Esophagus muscularis mucosa (tissue), 4 donors: Measurements from ENCODE around the gene TAF10.

Experiments used
- EP300 ChIP-seq: sonication (generic); formaldehyde crosslinking; IDR thresholded peaks from one replicate; pipeline ENCODE4 v1.6.1; 2017; ENCODE audit warnings: antibody characterized with exemption
- POLR2AphosphoS5 ChIP-seq, 2 donors: sonication (generic); formaldehyde crosslinking; IDR thresholded peaks; one replicate each; pipeline ENCODE4 v1.6.1; 2017; ENCODE audit warnings: antibody characterized with exemption in 2 of 2
- TF ChIP-seq, protein P1 (sequence below), 3 experiments: fragments of 200-600 bp in 2 of 3; fragments of 450-650 bp in 1 of 3; sonication (generic) in 2 of 3; IDR thresholded peaks; one replicate each; pipeline ENCODE4 v1.5.1; 2017 to 2019; ENCODE audit warnings: antibody characterized with exemption in 3 of 3, mild to moderate bottlenecking in 2 of 3, moderate library complexity in 1 of 3

DNA sequence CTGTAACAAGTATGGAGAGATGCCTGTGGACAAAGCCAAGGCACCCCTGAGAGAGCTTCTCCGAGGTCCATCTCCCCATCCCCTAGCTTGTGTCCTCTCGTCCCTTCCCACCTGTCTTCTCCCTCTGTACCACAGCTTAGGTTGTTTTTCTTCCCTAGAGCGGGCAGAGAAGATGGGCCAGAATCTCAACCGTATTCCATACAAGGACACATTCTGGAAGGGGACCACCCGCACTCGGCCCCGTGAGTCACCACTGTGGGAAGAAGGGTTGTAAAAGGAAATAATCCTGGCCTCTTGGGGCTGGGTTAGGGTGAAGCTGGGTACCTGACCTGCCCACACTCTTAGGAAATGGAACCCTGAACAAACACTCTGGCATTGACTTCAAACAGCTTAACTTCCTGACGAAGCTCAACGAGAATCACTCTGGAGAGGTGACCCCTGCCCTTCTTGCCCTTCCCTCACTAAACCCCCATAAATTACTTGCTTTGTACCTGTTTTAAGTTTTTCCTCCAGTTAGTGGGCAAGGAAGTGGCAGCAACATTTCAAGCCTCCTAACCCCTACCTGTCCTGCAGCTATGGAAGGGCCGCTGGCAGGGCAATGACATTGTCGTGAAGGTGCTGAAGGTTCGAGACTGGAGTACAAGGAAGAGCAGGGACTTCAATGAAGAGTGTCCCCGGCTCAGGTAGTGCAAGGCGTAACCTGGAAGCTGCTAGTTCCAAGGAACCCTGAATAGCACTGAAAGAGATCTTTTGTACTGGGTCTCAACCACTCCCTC, 3.1 kb downstream of the TAF10 start:
- TF ChIP-seq, protein P1, sequence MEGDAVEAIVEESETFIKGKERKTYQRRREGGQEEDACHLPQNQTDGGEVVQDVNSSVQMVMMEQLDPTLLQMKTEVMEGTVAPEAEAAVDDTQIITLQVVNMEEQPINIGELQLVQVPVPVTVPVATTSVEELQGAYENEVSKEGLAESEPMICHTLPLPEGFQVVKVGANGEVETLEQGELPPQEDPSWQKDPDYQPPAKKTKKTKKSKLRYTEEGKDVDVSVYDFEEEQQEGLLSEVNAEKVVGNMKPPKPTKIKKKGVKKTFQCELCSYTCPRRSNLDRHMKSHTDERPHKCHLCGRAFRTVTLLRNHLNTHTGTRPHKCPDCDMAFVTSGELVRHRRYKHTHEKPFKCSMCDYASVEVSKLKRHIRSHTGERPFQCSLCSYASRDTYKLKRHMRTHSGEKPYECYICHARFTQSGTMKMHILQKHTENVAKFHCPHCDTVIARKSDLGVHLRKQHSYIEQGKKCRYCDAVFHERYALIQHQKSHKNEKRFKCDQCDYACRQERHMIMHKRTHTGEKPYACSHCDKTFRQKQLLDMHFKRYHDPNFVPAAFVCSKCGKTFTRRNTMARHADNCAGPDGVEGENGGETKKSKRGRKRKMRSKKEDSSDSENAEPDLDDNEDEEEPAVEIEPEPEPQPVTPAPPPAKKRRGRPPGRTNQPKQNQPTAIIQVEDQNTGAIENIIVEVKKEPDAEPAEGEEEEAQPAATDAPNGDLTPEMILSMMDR (IDR thresholded peaks at IDR 0.05): no peak
- peak in 1 of 2 donors; percentile 46 for TF ChIP-seq POLR2AphosphoS5 (IDR thresholded peaks at IDR 0.05)
- no peak for TF ChIP-seq EP300
